NCI-H524 treated with DMSO at 0.1 percent for 48 hours (cell line): Measurements from ENCODE around the gene CACNB4.
A peak's percentile ranks its signal among the peaks of the same experiment; 100 is the strongest.
"Not testable (repeated sequence)": the region's sequence is repeated elsewhere in the genome, so short reads cannot be mapped to it uniquely, and the experiment has no call there.

Experiments
- DNase-seq: peaks from one replicate; lab custom pipeline; 2025; lab: John Stamatoyannopoulos, UW

CACNB4 gene

GRCh38 chr2:152019732-152020131 is 79.1 kb downstream of the CACNB4 start:
- no peak for DNase-seq

- no peak for DNase-seq
Observed at GRCh38 chr2:152016181-152017120, 82.4 kb downstream of the CACNB4 start.

DNA sequence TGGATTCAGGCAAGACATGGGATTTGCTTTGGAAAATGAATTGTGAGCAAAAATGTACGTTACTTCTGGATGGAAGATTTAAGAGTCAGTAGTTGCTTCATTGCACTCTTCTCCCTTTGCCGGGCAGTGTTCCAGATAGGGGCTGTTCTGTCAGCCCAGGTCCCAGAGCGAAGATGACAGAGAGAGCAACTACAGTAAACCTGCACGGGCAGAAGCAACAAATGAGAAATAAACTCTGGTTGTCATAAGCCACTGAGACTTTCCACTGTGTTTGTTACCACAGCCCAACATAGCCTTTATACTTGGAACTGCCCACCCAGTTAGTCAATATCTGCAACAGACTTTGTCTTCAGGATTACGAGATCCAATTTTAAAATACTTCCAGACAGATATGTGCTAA is 83.3 kb downstream of the CACNB4 start:
- no peak for DNase-seq

- no peak for DNase-seq
Observed at GRCh38 chr2:152012697-152013096, 86.1 kb downstream of the CACNB4 start.

DNA sequence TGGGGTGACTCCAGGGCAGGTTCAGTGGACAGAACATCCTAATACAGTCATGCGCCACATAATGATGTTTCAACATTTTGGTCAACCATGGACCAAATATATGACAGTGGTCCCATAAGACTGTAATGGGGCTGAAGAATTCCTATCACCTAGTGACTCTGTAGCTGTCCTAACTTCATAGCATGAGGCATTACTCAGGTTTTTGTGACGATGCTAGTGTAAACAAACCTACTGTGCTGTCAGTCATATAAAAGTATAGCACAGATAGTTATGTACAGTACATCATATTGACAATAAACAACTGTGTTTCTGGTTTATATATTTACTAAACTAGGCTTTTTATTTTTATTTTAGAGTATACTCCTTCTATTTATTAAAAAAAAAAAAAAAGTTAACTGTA is 87.1 kb downstream of the CACNB4 start:
- no peak for DNase-seq

- no peak for DNase-seq
Observed at GRCh38 chr2:152005607-152006006, 93.2 kb downstream of the CACNB4 start.

DNA sequence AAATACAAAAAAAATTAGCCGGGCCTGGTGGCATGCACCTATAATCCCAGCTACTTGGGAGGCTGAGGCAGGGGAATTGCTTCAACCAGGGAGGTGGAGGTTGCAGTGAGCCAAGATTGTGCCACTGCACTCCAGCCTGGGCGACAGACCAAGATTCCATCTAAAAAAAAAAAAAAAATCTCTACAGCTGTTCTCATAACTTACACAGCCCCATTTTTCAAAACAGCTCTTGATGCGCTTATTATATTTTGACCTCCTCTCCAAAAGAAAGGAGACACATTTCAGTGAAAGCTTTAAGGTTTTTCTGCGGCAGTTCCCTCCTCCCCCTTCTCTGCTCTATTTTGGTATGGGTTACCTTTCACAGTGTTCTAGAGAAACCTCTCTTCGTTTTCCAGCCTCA is 95.6 kb downstream of the CACNB4 start:
- not testable (repeated sequence) for DNase-seq

DNA sequence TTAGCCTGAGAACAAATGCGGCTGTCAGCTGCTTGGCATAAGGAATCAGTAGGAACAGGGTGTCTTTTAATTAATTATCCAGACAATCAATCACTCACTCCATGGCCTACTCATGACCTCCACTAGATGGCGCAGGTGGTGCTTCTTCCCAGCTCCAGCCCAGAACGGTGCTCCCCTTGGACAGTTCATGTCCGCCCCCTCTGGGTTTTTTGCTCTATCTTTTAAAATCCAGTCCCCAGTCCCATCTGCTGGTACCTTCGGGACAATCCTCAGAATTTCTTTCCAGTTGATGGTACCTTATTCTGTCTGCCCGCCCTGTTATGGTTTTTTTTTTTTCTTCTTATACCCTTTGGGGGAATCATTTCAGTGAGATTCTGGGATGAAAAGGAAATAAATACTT is 99.8 kb downstream of the CACNB4 start:
- DNase-seq, result peak; percentile 8

DNA sequence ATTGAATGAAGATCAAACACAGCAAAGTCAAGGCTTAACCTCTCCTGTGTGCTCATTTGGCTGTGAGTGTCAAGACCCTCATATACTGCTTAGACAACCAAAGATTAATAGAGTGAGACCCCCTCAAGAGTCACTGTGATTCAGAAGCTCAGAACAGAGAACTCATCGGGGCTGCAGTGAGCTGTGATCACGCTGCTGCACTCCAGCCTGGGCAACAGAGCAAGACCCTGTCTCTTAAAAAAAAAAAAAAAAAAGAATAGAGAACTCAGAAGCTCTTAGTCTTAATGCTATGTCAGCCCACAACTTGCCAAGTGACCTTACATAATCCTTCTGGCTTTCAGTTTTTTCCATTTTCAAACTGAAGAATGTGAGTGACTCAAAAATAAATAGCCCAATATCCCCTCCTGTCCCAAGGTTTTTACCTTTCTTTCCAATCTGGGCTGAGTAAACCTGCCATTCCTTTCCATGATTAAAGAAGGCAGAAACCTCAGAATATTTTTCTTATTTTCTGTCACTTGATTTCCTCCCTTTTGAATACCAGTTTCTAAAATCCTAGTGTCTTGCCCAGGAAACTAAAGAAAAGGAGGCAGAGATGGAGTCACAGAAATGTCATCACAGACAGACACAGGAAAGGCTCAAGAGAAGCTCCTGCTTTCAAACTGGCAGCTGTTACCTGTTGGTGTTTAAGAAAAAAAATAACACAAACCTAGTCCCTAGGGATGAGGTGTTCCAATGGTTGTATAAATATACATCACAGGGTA is 102.4 kb downstream of the CACNB4 start:
- no peak for DNase-seq

DNA sequence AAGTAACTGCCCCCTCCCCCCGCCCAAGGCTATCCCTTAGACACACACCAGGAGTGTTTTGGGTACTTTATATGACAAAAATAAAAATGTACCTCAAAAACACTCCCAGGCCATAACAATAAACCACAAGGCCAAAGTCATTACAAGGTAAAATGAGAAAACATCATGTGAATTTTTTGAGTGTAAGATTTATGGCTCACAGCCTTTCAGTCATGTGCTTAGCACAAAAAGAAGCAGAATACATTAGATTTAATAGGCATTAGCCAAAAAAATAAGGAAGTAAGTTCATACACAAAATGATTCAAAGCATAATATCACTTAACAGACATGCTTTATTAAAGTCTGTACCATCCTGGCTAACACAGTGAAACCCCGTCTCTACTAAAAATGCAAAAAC is 103.7 kb downstream of the CACNB4 start:
- no peak for DNase-seq

DNA sequence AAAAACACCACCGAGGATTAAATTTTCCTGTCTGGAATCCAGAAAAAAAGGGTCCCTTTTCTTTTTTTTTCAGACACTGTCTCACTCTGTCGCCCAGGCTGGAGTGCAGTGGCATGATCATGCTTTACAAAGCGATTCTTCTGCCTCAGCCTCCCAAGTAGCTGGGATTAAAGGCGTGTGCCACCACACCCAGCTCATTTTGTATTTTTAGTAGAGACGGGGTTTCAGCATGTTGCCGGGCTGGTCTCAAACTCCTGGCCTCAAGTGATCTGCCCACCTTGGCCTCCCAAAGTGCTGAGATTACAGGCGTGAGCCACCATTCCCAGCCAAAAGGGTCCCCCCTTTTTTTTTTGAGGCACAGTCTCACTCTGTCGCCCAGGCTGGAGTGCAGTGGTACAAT is 104.7 kb downstream of the CACNB4 start:
- not testable (repeated sequence) for DNase-seq

- no peak for DNase-seq
Observed at GRCh38 chr2:151991010-151991409, 107.8 kb downstream of the CACNB4 start.

GRCh38 chr2:151989378-151989777 is 109.5 kb downstream of the CACNB4 start:
- no peak for DNase-seq

DNA sequence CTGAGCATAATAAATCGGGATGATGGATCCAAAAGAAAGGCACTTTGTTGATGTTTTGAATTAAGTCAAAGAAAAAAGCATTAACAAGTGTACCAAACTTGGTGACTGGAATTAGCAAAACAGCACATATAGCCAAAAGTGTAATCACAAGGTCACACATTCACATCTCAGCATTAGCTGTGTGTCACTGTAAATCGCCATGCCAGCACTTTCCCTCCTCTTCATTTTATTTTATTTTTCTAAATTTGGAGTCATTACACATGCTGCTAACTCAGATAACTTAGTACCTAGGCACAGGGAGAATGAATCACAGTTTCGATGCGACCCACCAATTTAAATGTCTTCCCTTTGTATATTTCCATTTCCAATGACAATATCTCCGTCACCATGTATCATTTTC is 111.4 kb downstream of the CACNB4 start:
- no peak for DNase-seq

GRCh38 chr2:151984424-151985083 is 114.3 kb downstream of the CACNB4 start:
- no peak for DNase-seq

GRCh38 chr2:151983221-151983620 is 115.6 kb downstream of the CACNB4 start:
- DNase-seq, result no peak

DNA sequence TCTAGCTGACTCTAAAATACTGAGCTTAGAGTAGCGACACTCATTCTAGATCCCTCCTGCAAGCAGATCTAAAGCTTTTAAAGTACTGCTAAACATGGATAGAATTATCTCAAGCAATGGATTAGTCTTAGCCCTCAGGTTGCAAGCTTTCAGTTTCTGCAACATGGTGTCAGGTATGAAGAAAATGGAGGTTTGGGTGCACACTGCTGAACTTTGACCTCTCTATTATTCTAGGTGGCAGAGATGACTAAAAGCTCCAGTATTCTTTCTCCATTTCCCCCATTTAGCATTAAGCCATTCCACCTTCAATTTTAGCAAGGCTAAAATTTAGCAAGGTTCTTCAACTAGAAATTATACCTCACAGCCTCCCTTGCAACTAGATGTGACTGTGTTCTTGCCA is 117.0 kb downstream of the CACNB4 start:
- DNase-seq, result no peak

DNA sequence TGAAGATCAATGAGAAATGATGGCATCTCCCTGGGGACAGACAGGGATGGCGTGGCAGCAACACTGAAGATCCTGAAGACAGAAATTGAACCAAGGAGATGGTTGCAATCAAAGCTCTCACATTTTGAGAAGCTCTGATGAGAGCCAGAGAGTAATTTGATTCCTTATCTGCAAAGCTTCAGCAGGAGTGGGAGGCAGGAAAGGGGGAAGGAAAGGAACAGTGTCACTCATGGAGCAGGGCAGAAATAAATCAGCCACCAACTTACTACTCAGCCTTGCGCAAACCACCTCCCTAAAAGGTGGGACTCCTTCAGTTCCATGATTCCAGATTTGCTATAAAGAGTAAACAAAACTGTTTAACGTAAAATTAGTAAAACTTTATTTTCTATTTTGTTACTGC is 119.2 kb downstream of the CACNB4 start:
- DNase-seq, result no peak

DNA sequence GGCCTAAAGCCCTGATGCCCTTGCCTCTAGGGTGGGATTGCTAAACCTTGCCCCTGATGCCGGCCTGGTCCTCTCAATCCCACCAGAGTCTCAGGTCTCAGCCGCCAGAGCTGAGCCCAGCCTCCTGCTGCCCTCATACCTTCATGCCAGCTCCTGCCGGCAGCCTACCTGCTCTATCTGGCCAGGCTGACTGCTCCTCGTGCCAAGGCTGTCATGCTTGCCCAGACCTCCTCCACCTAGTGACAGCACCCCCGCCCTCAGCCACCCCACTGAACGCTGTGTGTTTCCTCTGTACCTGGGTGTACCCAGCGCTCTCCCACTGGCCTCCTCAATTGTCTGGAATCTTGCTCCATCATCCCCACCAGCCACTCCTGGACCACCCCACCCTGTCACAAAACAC is 120.1 kb downstream of the CACNB4 start:
- no peak for DNase-seq

DNA sequence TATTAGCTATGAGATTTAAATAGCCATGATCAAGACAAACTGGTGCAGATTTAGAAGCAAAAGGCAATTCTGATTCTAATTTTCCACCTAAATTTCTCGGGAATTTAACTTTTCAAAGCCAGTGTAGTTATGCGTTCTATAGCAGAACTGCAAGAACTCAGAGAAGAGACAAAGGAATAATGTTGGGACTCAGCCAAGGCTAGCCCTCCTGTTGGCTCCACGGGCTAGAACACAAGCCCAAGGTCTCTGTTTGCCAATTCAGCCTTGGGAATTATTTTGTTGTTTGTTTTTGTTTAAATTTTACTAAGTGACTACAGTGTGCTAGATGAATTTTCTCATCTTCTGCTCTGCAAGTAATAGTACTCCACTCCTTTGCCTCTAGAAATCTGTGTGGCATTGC is 121.2 kb downstream of the CACNB4 start:
- DNase-seq, result no peak

GRCh38 chr2:151976945-151977353 is 121.9 kb downstream of the CACNB4 start:
- no peak for DNase-seq
